ENCODE results near the gene FOXK1. TPM values are rescaled to one million over a fixed set of nuclear protein-coding genes. Genes with fewer than 3 reads are reported as not detected.

Gene FOXK1
- total RNA-seq, 1 donor from 2014 or later: 17.2 TPM

GRCh38 chr7:4715410-4715776 is 33.3 kb downstream of the FOXK1 start:
- Histone ChIP-seq H3K9ac (ENCODE audit: low read depth in 1 of 3, low read length in 3 of 3) (peak overlapping the region; percentile 33 to 62 (median 41)), H3K27ac (ENCODE audit: low read depth, low read length) (peak overlapping the region; percentile 32), H3K9me3 (ENCODE audit: control insufficient read depth in 3 of 3, low read length in 3 of 3) (no peaks in the 10 kb centered on the region), H3K4me1 (ENCODE audit: control insufficient read depth in 3 of 3, insufficient read depth in 3 of 3, low read length in 3 of 3) (peaks cover 27 to 64% (median 38%) of the 10 kb centered on the region in 3 donors), H3K36me3 (ENCODE audit: control insufficient read depth in 3 of 3, insufficient read depth in 3 of 3, low read length in 3 of 3) (peaks cover 0 to 11% (median 0%) of the 10 kb centered on the region in 3 donors), H3K27me3 (ENCODE audit: control insufficient read depth in 3 of 3, insufficient read depth in 3 of 3, low read length in 3 of 3) (no peaks in the 10 kb centered on the region), H3K4me3 (ENCODE audit: low read length in 3 of 3) (peak overlapping the region; percentile 33 to 70 (median 62))

- Histone ChIP-seq H3K9me3 (ENCODE audit: control insufficient read depth in 3 of 3, low read length in 3 of 3) (no peaks in the 10 kb centered on the region), H3K27me3 (ENCODE audit: control insufficient read depth in 3 of 3, insufficient read depth in 3 of 3, low read length in 3 of 3) (no peaks in the 10 kb centered on the region), H3K4me3 (ENCODE audit: low read length in 3 of 3) (no peak overlapping the region), H3K4me1 (ENCODE audit: control insufficient read depth in 3 of 3, insufficient read depth in 3 of 3, low read length in 3 of 3) (peaks cover 26 to 51% (median 38%) of the 10 kb centered on the region in 3 donors), H3K36me3 (ENCODE audit: control insufficient read depth in 3 of 3, insufficient read depth in 3 of 3, low read length in 3 of 3) (peaks cover 0 to 6% (median 0%) of the 10 kb centered on the region in 3 donors), H3K9ac (ENCODE audit: low read depth in 1 of 3, low read length in 3 of 3) (no peak overlapping the region), H3K27ac (ENCODE audit: low read depth, low read length) (no peak overlapping the region)
Measured at GRCh38 chr7:4716946-4717795, 35.1 kb downstream of the FOXK1 start.

- H3K27ac ChIP-seq (ENCODE audit: low read depth, low read length): no peak overlapping the region
- H3K9ac ChIP-seq (ENCODE audit: low read depth in 1 of 3, low read length in 3 of 3): no peak overlapping the region
- no peaks in the 10 kb centered on the region for H3K27me3 ChIP-seq (ENCODE audit: control insufficient read depth in 3 of 3, insufficient read depth in 3 of 3, low read length in 3 of 3)
- no peak overlapping the region for H3K4me3 ChIP-seq (ENCODE audit: low read length in 3 of 3)
- H3K4me1 ChIP-seq (ENCODE audit: control insufficient read depth in 3 of 3, insufficient read depth in 3 of 3, low read length in 3 of 3): peaks cover 31 to 49% (median 43%) of the 10 kb centered on the region in 3 donors
- H3K36me3 ChIP-seq (ENCODE audit: control insufficient read depth in 3 of 3, insufficient read depth in 3 of 3, low read length in 3 of 3): peaks cover 0 to 11% (median 5%) of the 10 kb centered on the region in 3 donors
- no peaks in the 10 kb centered on the region for H3K9me3 ChIP-seq (ENCODE audit: control insufficient read depth in 3 of 3, low read length in 3 of 3)
Measured at GRCh38 chr7:4718075-4718474, 36.0 kb downstream of the FOXK1 start.

GRCh38 chr7:4720225-4720624 is 38.1 kb downstream of the FOXK1 start:
- Histone ChIP-seq H3K9ac (ENCODE audit: low read depth in 1 of 3, low read length in 3 of 3) (no peak overlapping the region), H3K27me3 (ENCODE audit: control insufficient read depth in 3 of 3, insufficient read depth in 3 of 3, low read length in 3 of 3) (no peaks in the 10 kb centered on the region), H3K36me3 (ENCODE audit: control insufficient read depth in 3 of 3, insufficient read depth in 3 of 3, low read length in 3 of 3) (peaks cover 0 to 11% (median 5%) of the 10 kb centered on the region in 3 donors), H3K27ac (ENCODE audit: low read depth, low read length) (no peak overlapping the region), H3K4me1 (ENCODE audit: control insufficient read depth in 3 of 3, insufficient read depth in 3 of 3, low read length in 3 of 3) (peaks cover 43 to 52% (median 47%) of the 10 kb centered on the region in 3 donors), H3K9me3 (ENCODE audit: control insufficient read depth in 3 of 3, low read length in 3 of 3) (no peaks in the 10 kb centered on the region), H3K4me3 (ENCODE audit: low read length in 3 of 3) (no peak overlapping the region)

GRCh38 chr7:4722308-4722707 is 40.2 kb downstream of the FOXK1 start:
- peak overlapping the region; percentile 49 for H3K27ac ChIP-seq (ENCODE audit: low read depth, low read length)

GRCh38 chr7:4722960-4723630 is 41.0 kb downstream of the FOXK1 start:
- Histone ChIP-seq H3K9me3 (ENCODE audit: control insufficient read depth in 3 of 3, low read length in 3 of 3) (no peaks in the 10 kb centered on the region), H3K4me1 (ENCODE audit: control insufficient read depth in 3 of 3, insufficient read depth in 3 of 3, low read length in 3 of 3) (peaks cover 44 to 54% (median 54%) of the 10 kb centered on the region in 3 donors), H3K36me3 (ENCODE audit: control insufficient read depth in 3 of 3, insufficient read depth in 3 of 3, low read length in 3 of 3) (peaks cover 0 to 16% (median 5%) of the 10 kb centered on the region in 3 donors), H3K27me3 (ENCODE audit: control insufficient read depth in 3 of 3, insufficient read depth in 3 of 3, low read length in 3 of 3) (no peaks in the 10 kb centered on the region), H3K27ac (ENCODE audit: low read depth, low read length) (peak overlapping the region; percentile 49), H3K4me3 (ENCODE audit: low read length in 3 of 3) (peak overlapping the region in 1 of 3 donors; percentile 45), H3K9ac (ENCODE audit: low read depth in 1 of 3, low read length in 3 of 3) (peak overlapping the region in 2 of 3 donors; percentile 22 to 45)

More at GRCh38 chr7:4722308-4722707, 40.2 kb downstream of the FOXK1 start:
- no peaks in the 10 kb centered on the region for H3K9me3 ChIP-seq (ENCODE audit: control insufficient read depth in 3 of 3, low read length in 3 of 3)
- peaks cover 0 to 11% (median 5%) of the 10 kb centered on the region in 3 donors for H3K36me3 ChIP-seq (ENCODE audit: control insufficient read depth in 3 of 3, insufficient read depth in 3 of 3, low read length in 3 of 3)
- H3K27me3 ChIP-seq (ENCODE audit: control insufficient read depth in 3 of 3, insufficient read depth in 3 of 3, low read length in 3 of 3): no peaks in the 10 kb centered on the region
- H3K4me3 ChIP-seq (ENCODE audit: low read length in 3 of 3): no peak overlapping the region
- H3K9ac ChIP-seq (ENCODE audit: low read depth in 1 of 3, low read length in 3 of 3): no peak overlapping the region
- peaks cover 44 to 48% (median 47%) of the 10 kb centered on the region in 3 donors for H3K4me1 ChIP-seq (ENCODE audit: control insufficient read depth in 3 of 3, insufficient read depth in 3 of 3, low read length in 3 of 3)

- Histone ChIP-seq H3K27ac (ENCODE audit: low read depth, low read length) (peak overlapping the region; percentile 92), H3K27me3 (ENCODE audit: control insufficient read depth in 3 of 3, insufficient read depth in 3 of 3, low read length in 3 of 3) (no peaks in the 10 kb centered on the region), H3K9ac (ENCODE audit: low read depth in 1 of 3, low read length in 3 of 3) (peak overlapping the region; percentile 75 to 94 (median 86)), H3K9me3 (ENCODE audit: control insufficient read depth in 3 of 3, low read length in 3 of 3) (no peaks in the 10 kb centered on the region), H3K4me1 (ENCODE audit: control insufficient read depth in 3 of 3, insufficient read depth in 3 of 3, low read length in 3 of 3) (peaks cover 44 to 60% (median 58%) of the 10 kb centered on the region in 3 donors), H3K36me3 (ENCODE audit: control insufficient read depth in 3 of 3, insufficient read depth in 3 of 3, low read length in 3 of 3) (peaks cover 0 to 13% (median 7%) of the 10 kb centered on the region in 3 donors), H3K4me3 (ENCODE audit: low read length in 3 of 3) (peak overlapping the region; percentile 69 to 80 (median 75))
Measured at GRCh38 chr7:4724648-4725013, 42.5 kb downstream of the FOXK1 start.

- Histone ChIP-seq H3K36me3 (ENCODE audit: control insufficient read depth in 3 of 3, insufficient read depth in 3 of 3, low read length in 3 of 3) (peaks cover 0 to 15% (median 7%) of the 10 kb centered on the region in 3 donors), H3K27me3 (ENCODE audit: control insufficient read depth in 3 of 3, insufficient read depth in 3 of 3, low read length in 3 of 3) (no peaks in the 10 kb centered on the region), H3K9me3 (ENCODE audit: control insufficient read depth in 3 of 3, low read length in 3 of 3) (no peaks in the 10 kb centered on the region), H3K4me1 (ENCODE audit: control insufficient read depth in 3 of 3, insufficient read depth in 3 of 3, low read length in 3 of 3) (peaks cover 44 to 62% (median 58%) of the 10 kb centered on the region in 3 donors), H3K4me3 (ENCODE audit: low read length in 3 of 3) (peak overlapping the region; percentile 69 to 80 (median 75)), H3K9ac (ENCODE audit: low read depth in 1 of 3, low read length in 3 of 3) (peak overlapping the region; percentile 75 to 94 (median 86)), H3K27ac (ENCODE audit: low read depth, low read length) (peak overlapping the region; percentile 92)
Measured at GRCh38 chr7:4725014-4725849, 43.1 kb downstream of the FOXK1 start.

- Histone ChIP-seq H3K27me3 (ENCODE audit: control insufficient read depth in 3 of 3, insufficient read depth in 3 of 3, low read length in 3 of 3) (no peaks in the 10 kb centered on the region), H3K9me3 (ENCODE audit: control insufficient read depth in 3 of 3, low read length in 3 of 3) (no peaks in the 10 kb centered on the region), H3K4me3 (ENCODE audit: low read length in 3 of 3) (peak overlapping the region; percentile 69 to 80 (median 75)), H3K27ac (ENCODE audit: low read depth, low read length) (peak overlapping the region; percentile 92), H3K4me1 (ENCODE audit: control insufficient read depth in 3 of 3, insufficient read depth in 3 of 3, low read length in 3 of 3) (peaks cover 44 to 63% (median 60%) of the 10 kb centered on the region in 3 donors), H3K36me3 (ENCODE audit: control insufficient read depth in 3 of 3, insufficient read depth in 3 of 3, low read length in 3 of 3) (peaks cover 0 to 16% (median 7%) of the 10 kb centered on the region in 3 donors), H3K9ac (ENCODE audit: low read depth in 1 of 3, low read length in 3 of 3) (peak overlapping the region; percentile 75 to 94 (median 86))
Measured at GRCh38 chr7:4725850-4726450, 43.9 kb downstream of the FOXK1 start.

Data from skeletal muscle tissue (tissue), 4 donors.